IPS-18c (cell line): ENCODE results near the gene OSBPL3.

ENCODE experiments used
- H3K4me3 ChIP-seq: 2 replicates; pipeline ENCODE4 v1.7.0; 2013; ENCODE audit warnings: low read depth, mild to moderate bottlenecking, low read length, moderate library complexity; ENCODE audit not compliant: insufficient read depth
- H3K9me3 ChIP-seq: one replicate; pipeline ENCODE4 v1.6.1; 2013; ENCODE audit warnings: mild to moderate bottlenecking, low read length, moderate library complexity; ENCODE audit not compliant: control insufficient read depth, insufficient read depth

Gene OSBPL3

GRCh38 chr7:24894429-24895221 lies 85.4 kb downstream of the OSBPL3 start:
- no peak overlapping the region for H3K4me3 ChIP-seq

GRCh38 chr7:24891311-24891735 lies 88.7 kb downstream of the OSBPL3 start:
- Histone ChIP-seq H3K4me3 (no peak overlapping the region), H3K9me3 (no peaks in the 10 kb centered on the region)

More at GRCh38 chr7:24894429-24895221, 85.4 kb downstream of the OSBPL3 start:
- H3K9me3 ChIP-seq: no peaks in the 10 kb centered on the region

DNA sequence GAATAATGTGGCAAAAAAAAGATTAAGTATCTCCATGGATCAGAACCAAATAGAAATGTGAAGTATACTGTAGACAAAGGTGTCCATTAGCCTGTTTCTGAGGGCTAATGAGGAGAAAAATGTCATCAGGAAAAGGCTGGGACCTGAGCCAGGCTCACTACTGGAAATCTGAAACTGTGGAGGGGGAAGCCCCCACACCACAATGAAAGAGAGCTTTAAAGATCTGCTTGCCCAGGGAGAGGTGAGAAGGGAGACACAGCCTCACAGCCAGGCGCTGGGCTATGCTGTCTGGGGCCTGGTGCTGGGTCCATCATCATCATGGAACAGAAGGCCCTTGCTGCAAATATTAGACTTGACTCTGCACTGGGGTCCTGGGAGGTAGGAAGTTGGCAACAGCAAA lies 90.4 kb downstream of the OSBPL3 start:
- Histone ChIP-seq H3K9me3 (no peaks in the 10 kb centered on the region), H3K4me3 (no peak overlapping the region)

GRCh38 chr7:24888653-24889052 lies 91.3 kb downstream of the OSBPL3 start:
- H3K9me3 ChIP-seq: no peaks in the 10 kb centered on the region
- no peak overlapping the region for H3K4me3 ChIP-seq

GRCh38 chr7:24885716-24886115 lies 94.3 kb downstream of the OSBPL3 start:
- H3K4me3 ChIP-seq: no peak overlapping the region
- H3K9me3 ChIP-seq: no peaks in the 10 kb centered on the region

DNA sequence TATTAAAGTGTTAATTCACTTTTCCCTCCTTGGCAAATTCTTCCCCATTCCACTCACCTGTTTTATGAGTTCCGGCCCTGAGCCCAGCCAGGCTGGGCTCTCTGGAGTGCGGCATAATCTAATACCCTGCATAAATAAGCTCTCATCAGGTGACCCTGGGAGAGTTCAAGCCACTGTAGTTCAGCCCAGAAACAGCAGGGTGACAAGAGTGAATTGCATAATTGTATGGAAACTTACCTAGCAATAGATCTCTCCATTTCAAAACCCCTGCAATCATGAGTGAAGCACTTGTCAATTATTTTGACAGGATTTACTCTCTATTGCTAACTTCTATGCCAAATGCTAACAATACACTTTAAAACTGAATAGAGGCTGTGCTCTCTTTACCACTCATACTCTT lies 94.7 kb downstream of the OSBPL3 start:
- Histone ChIP-seq H3K9me3 (no peaks in the 10 kb centered on the region), H3K4me3 (no peak overlapping the region)

GRCh38 chr7:24884401-24884800 lies 95.6 kb downstream of the OSBPL3 start:
- Histone ChIP-seq H3K9me3 (no peaks in the 10 kb centered on the region), H3K4me3 (no peak overlapping the region)

- Histone ChIP-seq H3K9me3 (no peaks in the 10 kb centered on the region), H3K4me3 (no peak overlapping the region)
These were observed 96.4 kb downstream of the OSBPL3 start for GRCh38 chr7:24883622-24884013.

DNA sequence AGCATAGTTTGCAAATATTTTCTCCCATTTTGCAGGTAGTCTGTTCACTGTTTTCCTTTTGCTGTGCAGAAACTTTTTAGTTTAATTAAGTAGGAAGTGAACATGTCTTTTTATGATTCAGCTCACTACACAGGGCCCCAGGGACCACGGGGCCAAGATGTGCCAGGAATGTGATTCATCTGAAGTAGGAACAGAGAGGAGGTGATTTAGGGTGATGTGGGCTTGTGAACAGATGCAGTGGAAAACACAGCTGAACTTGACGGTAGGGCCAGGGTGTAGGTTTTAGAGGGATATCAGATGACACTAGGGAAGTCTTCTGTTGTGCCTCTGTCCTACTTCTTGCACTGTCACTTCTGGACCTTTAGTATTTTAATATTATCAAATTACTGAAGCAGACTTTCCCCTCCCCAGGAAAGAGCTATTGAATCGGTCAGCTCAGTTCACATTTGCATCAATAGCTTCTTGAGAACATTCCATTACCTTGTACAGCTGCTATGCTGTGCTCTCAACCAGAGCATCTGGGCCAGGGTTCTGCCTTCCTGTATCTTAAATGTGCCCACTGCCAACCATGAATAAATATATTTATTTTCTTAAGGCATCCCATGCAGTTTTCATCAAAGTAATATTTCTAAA lies 96.9 kb downstream of the OSBPL3 start:
- Histone ChIP-seq H3K9me3 (no peaks in the 10 kb centered on the region), H3K4me3 (no peak overlapping the region)

DNA sequence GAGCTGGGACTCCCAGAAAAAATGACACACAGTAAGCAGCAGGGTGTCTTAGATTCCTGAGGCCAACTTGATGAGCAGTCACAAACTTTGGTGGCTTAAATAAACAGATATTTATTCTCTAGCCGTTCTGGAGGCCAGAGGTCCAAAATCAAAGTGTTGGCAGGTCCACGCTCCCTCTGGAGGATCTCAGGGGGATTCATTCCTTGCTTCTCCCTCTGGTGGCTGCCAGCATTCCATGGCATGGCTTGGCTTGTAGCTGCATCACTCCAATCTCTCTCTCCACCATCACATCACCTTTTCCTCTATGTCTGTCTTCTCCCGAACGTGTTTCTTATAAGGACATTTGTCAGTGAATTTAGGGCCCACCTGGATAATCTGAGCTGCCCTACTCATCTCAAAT lies 98.4 kb downstream of the OSBPL3 start:
- no peaks in the 10 kb centered on the region for H3K9me3 ChIP-seq
- H3K4me3 ChIP-seq: no peak overlapping the region

- Histone ChIP-seq H3K9me3 (no peaks in the 10 kb centered on the region), H3K4me3 (no peak overlapping the region)
These were observed 99.1 kb downstream of the OSBPL3 start for GRCh38 chr7:24880886-24881285.

GRCh38 chr7:24879291-24879690 lies 100.7 kb downstream of the OSBPL3 start:
- Histone ChIP-seq H3K9me3 (no peaks in the 10 kb centered on the region), H3K4me3 (no peak overlapping the region)

DNA sequence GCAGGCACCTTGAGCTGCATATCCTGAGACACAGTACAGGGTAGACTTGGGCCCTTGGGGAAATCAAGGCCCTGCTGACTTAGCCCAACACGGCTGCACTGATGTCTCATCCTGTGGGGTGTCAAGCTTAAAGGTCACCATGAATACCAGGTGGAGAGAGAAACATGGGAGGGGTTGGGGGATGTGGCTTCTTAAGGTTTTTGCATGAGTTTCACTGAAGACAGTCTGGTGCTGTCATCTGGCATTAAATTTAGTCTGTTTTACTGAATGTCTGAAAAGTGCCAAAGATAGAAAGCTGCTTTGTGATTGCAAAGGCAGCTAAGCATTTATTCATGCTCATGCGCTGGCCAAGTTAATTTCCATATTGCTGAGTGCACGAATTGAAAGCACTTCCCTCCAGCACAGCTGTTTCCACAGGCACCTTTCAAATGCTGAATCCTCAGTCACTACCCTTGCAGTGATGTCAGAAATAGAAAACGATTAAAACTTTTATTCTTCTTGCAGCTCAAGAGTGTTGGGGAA lies 102.1 kb downstream of the OSBPL3 start:
- Histone ChIP-seq H3K4me3 (no peak overlapping the region), H3K9me3 (no peaks in the 10 kb centered on the region)

DNA sequence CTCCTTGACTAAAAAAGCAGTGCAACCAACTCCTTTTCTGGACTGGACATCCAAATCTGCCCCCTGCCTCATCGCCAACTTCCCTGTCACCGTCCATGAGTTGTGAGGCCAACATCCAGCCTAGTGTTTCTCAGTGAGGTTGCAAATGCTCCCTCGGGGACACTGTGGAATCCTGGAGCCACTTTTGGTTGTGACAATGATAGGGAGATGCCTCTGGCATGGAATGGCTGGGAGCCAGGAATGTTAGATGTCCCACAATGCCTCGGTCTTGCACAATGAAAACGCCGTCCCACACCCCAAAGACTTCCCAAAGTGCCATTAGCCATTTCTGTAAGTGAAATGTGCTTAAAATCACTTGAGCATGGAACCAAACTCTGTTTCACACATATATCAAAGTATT lies 105.2 kb downstream of the OSBPL3 start:
- Histone ChIP-seq H3K9me3 (no peaks in the 10 kb centered on the region), H3K4me3 (no peak overlapping the region)

DNA sequence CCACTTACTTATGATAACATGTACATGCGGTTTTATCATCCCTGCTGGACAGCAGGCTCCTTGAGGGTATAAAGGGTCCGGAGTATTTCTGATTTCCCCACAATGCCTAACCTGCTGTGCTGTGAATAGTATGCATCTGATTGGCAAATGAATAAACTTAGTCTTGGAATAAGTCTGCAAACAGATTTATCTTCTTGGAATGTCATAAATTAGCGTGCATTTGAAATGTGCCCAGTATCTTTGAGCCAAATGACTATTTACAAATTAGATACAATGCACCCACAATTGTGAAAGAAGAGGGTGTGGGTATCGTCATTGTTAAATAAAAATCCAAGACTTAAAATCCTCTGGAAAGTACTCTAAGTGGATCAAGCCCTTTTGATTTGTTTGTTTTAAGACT lies 106.0 kb downstream of the OSBPL3 start:
- no peaks in the 10 kb centered on the region for H3K9me3 ChIP-seq
- H3K4me3 ChIP-seq: no peak overlapping the region

DNA sequence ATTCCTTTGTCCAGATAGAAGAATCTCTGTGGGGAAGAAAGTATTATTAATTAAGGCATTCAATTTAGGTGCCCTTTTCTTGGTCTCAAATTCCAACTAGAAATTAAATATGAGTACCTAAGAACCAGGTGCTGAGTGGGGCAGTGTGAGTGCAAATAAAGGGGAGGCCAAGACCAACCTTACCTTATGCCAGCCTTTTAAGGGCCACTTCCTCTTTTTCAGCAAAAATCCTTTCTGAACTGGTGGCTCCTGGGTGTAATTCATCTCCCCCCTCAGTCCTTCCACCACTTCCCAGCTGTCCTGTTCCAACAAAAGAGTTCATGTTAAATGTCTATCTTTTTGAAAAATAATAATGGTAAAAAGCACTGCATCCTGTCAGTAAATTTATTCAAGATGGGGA lies 108.2 kb downstream of the OSBPL3 start:
- H3K9me3 ChIP-seq: no peaks in the 10 kb centered on the region
- no peak overlapping the region for H3K4me3 ChIP-seq

DNA sequence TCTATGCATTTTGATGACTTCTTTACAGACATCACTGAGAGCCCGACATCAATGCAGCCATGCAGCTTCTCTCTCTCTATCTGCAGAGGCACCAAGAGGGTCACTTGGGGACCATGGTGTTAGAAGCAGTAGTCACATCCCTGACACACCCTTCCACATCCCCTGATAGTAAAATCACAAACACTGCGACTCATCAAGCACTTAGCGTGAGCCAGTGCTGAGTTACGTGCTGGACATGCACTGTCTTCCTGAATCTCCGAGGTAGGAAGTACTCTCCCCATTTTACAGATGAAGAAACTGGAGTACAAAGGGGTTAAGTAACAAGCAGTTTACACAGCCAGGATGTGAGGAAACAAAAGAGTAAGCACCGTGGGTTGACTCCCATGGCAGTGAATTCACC lies 109.2 kb downstream of the OSBPL3 start:
- Histone ChIP-seq H3K9me3 (no peaks in the 10 kb centered on the region), H3K4me3 (no peak overlapping the region)

GRCh38 chr7:24869572-24869971 lies 110.4 kb downstream of the OSBPL3 start:
- Histone ChIP-seq H3K4me3 (no peak overlapping the region), H3K9me3 (no peaks in the 10 kb centered on the region)
